Aorta (tissue), 5 donors: Measurements from ENCODE around the gene PARVG. TPM values are rescaled to one million over a fixed set of nuclear protein-coding genes. Genes with fewer than 3 reads are reported as not detected.

ENCODE experiments used
- ATAC-seq: fragments of 200-7000 bp; cut with Tn5 transposase; one replicate; pipeline ENCODE4 v1.9.1; 2022; ENCODE audit warnings: moderate library complexity; ENCODE audit not compliant: low FRiP score
- DNase-seq, 2 donors: peaks; one replicate each; pipeline ENCODE4 v3.0.0-alpha.2; 2020
- H3K27ac ChIP-seq, 2 donors: one replicate each; pipeline ENCODE4 v1.5.1; 2013; ENCODE audit warnings: low read length in 2 of 2, mild to moderate bottlenecking in 2 of 2, moderate library complexity in 2 of 2, control low read depth in 1 of 2, inconsistent platforms in 1 of 2, low read depth in 1 of 2
- H3K27me3 ChIP-seq, 2 donors: one replicate each; pipeline ENCODE4 v1.6.1; 2013; ENCODE audit warnings: control low read depth in 1 of 2, low read length in 1 of 2, mild to moderate bottlenecking in 1 of 2, moderate library complexity in 1 of 2; ENCODE audit not compliant: insufficient read depth in 2 of 2, control insufficient read depth in 1 of 2
- H3K36me3 ChIP-seq, 2 donors: one replicate each; pipeline ENCODE4 v1.6.1; 2013; ENCODE audit warnings: control low read depth in 1 of 2, low read length in 1 of 2, mild to moderate bottlenecking in 1 of 2; ENCODE audit not compliant: insufficient read depth in 2 of 2, control insufficient read depth in 1 of 2
- H3K4me1 ChIP-seq, 2 donors: one replicate each; pipeline ENCODE4 v1.6.1; 2013; ENCODE audit warnings: low read length in 2 of 2, control low read depth in 1 of 2, mild to moderate bottlenecking in 1 of 2, moderate library complexity in 1 of 2; ENCODE audit not compliant: insufficient read depth in 2 of 2, control insufficient read depth in 1 of 2
- H3K4me3 ChIP-seq, 2 donors: one replicate each; pipeline ENCODE4 v1.5.1; 2013; ENCODE audit warnings: low read length in 2 of 2, control low read depth in 1 of 2, mild to moderate bottlenecking in 1 of 2
- H3K9me3 ChIP-seq: one replicate; pipeline ENCODE4 v1.6.1; 2013; ENCODE audit warnings: mild to moderate bottlenecking, low read length; ENCODE audit not compliant: control insufficient read depth
- WGBS, 2 donors: extraction: QIAGEN DNeasy Blood & Tissue Kit; methylation state at CpG; one replicate each; pipeline ENCODE4 v1.1.7; 2013; 5-methylcytosine and 5-hydroxymethylcytosine counted together
- intact Hi-C, 2 donors: fragments of 100-400 bp; cut with DNase I; formaldehyde crosslinking; loops; one replicate each; pipeline versions ENCODE4 v1.14.2 to v1.15.0; 2022
- polyA plus RNA-seq, 2 donors: library from polyadenylated mRNA; stranded (reverse); fragments of 200-250 nt; gene quantifications; one replicate each; pipeline ENCODE4 v1.2.3, GENCODE V29; 2013
- total RNA-seq, 2 donors: library from RNA; stranded (reverse); fragmentation: NEBNext Ultra II Directional; extraction: Animal tissue kit (Norgen Biotek cat#: 25700); gene quantifications; one replicate each; pipeline ENCODE4 v1.2.1, GENCODE V29; 2021
- donor health status: healthy with polysubstance abuse.
- donor health status: Bipolar disorder and iron deficiency.
- donor health status: DM: no; HTN: no; CAD: no.
- donor health status: DM: no; HTN: no; CAD: no.
- donor health status: DM: yes; HTN: yes; CAD: no.

PARVG gene
- total and polyA plus RNA-seq, 4 donors = 3.5 to 29.7 (median 16.4) TPM

DNA sequence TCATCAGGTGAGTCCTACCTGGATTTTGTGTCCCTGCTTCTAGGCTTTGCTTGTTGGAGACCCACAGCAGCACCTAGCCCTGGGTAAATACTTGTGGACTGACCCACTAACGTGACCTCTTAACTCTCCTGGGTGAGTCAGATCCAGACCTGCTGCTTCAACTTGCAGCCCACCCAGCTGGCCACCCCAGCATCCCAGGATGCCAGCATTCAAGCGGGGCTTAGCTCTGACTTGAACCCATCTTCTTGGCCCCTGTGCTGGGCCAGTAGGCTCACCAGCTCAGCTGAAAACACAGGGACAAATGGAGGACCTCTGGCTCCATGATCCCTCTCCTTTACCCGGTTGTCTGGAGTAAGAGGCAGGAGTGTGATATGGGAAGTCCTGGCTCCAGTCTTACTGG, 33.5 kb downstream of the PARVG start:
- 94 to 97% methylated on average over 3 of the region's 3 CpGs for WGBS, 2 donors
- Histone ChIP-seq H3K36me3 (no peaks in the 10 kb centered on the region), H3K4me1 (no peaks in the 10 kb centered on the region), H3K27me3 (no peaks in the 10 kb centered on the region), H3K9me3 (no peaks in the 10 kb centered on the region), H3K27ac (no peak overlapping the region), H3K4me3 (no peak overlapping the region)
- no peak for ATAC-seq
- intact Hi-C loops = loop anchor here in 1 of 2 donors (10.0 kb wide), 2 partner anchors 111 to 151 kb away; no protein-coding TSS in a partner anchor
- DNase-seq = no peak

DNA sequence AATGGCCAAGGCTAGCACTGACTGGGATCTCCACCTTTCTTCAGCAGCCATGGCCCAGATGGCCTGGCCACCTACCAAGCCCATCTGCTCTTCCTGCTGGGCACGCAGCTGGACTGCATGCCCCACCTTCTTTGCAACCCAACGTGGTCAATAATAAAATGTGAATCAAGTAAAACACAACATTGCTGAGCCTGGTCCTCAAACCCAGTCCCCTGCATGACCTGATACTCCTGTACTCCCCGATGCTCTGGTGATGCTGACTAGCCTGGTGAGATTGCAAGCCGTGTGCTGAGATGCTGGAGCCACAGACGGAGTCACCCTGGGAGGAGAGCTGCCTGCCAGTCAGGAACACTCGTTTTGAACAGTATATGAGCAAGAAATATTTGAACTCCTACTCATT, 34.0 kb downstream of the PARVG start:
- no peak for ATAC-seq
- peak in 1 of 2 donors; percentile 30 for DNase-seq
- H3K4me3 ChIP-seq = no peak overlapping the region
- H3K36me3 ChIP-seq = no peaks in the 10 kb centered on the region
- no peak overlapping the region for H3K27ac ChIP-seq
- WGBS, 2 donors = 95 to 96% methylated on average over 6 of the region's 6 CpGs
- no peaks in the 10 kb centered on the region for H3K27me3 ChIP-seq
- no peaks in the 10 kb centered on the region for H3K9me3 ChIP-seq
- H3K4me1 ChIP-seq = no peaks in the 10 kb centered on the region
- intact Hi-C loops = loop anchor here in 1 of 2 donors (10.0 kb wide), 2 partner anchors 110 to 150 kb away; no protein-coding TSS in a partner anchor

DNA sequence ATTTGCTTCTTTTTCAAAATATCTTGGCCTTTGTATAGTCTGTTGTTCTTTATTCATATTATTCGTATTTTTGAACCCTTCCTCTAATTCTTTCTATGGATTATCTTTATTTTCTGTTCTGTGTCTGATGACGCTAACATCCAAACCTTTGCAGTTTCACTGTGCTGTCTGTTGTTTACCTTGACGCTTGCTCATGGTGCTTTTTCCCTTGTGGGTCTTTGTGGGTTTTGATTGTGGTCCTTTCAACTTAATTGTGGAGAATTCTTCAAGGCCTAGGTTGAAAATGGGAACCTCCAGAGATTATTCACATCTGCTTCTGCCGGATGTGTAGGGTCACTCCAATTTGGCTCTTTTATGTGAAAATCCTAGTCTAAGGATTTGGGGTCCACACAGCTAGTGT, 34.6 kb downstream of the PARVG start:
- H3K27me3 ChIP-seq = no peaks in the 10 kb centered on the region
- no peaks in the 10 kb centered on the region for H3K9me3 ChIP-seq
- no peak for ATAC-seq
- H3K36me3 ChIP-seq = no peaks in the 10 kb centered on the region
- intact Hi-C loops = loop anchor here in 1 of 2 donors (10.0 kb wide), 2 partner anchors 110 to 150 kb away; no protein-coding TSS in a partner anchor
- no peaks in the 10 kb centered on the region for H3K4me1 ChIP-seq
- DNase-seq = no peak
- H3K27ac ChIP-seq = no peak overlapping the region
- no peak overlapping the region for H3K4me3 ChIP-seq
- 96% methylated on average over 4 of the region's 4 CpGs for WGBS, 2 donors

- Histone ChIP-seq H3K4me1 (no peaks in the 10 kb centered on the region), H3K9me3 (peaks cover 1% of the 10 kb centered on the region), H3K27ac (no peak overlapping the region), H3K27me3 (no peaks in the 10 kb centered on the region), H3K4me3 (no peak overlapping the region), H3K36me3 (no peaks in the 10 kb centered on the region)
- ATAC-seq = no peak
- no peak for DNase-seq
- intact Hi-C loops = loop anchor here in 1 of 2 donors (10.0 kb wide), 2 partner anchors 107 to 147 kb away; no protein-coding TSS in a partner anchor
- 81 to 82% methylated on average over 7 of the region's 7 CpGs for WGBS, 2 donors
Observed at GRCh38 chr22:44217346-44217745, 36.6 kb downstream of the PARVG start.

GRCh38 chr22:44218071-44218470, 37.3 kb downstream of the PARVG start:
- Histone ChIP-seq H3K36me3 (no peaks in the 10 kb centered on the region), H3K27me3 (no peaks in the 10 kb centered on the region), H3K27ac (no peak overlapping the region), H3K4me3 (no peak overlapping the region), H3K4me1 (no peaks in the 10 kb centered on the region), H3K9me3 (peaks cover 1% of the 10 kb centered on the region)
- 96 to 97% methylated on average over 6 of the region's 6 CpGs for WGBS, 2 donors
- ATAC-seq (no peak), DNase-seq (peak in 1 of 2 donors; percentile 41)
- intact Hi-C loops = loop anchor here in 1 of 2 donors (10.0 kb wide), 2 partner anchors 107 to 147 kb away; no protein-coding TSS in a partner anchor

DNA sequence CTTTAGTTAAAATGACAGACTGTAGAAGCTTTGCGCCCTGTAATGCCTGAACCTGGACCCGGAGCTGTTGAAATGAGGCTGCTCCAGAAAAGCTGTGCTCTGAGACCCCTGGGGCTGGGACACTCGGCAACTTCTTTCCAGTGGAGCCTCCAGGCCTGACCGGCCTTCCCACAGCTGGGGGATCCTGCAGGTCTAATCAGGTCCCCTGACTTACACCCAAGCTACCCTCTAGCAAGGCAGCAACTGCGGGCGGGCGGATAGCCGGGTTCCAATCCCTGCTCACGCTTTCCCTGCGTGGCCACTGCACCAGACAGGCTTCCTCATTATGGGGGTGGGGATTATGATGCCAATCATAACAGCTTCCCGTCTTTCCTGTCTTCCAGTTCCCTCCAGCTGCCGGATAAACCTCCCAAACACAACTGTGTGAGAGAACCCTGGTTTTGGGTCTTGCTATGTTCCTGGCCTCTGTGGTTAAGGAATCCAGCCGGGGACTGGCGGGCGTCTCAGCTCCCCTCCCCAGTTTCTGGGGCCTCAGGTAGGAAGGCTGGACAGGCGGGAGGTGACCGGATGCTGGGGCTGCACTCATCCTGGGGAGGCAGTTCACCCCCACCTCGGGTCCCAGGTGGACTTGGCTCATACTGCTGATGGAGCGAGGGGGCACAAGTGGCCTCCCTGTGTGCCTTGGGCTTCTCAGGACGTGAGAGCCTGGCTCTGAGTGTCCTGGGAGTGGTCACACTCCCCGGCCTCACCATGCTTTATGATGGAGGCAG, 38.6 kb downstream of the PARVG start:
- peak in 1 of 2 donors; percentile 64 for DNase-seq
- WGBS, 2 donors = 90% methylated on average over 21 of the region's 21 CpGs
- H3K4me3 ChIP-seq = no peak overlapping the region

GRCh38 chr22:44220727-44221680, 40.3 kb downstream of the PARVG start:
- no peak for ATAC-seq
- intact Hi-C loops = no loop called here
- WGBS, 2 donors = 73 to 81% methylated on average over 23 of the region's 23 CpGs
- no peaks in the 10 kb centered on the region for H3K27me3 ChIP-seq
- no peak overlapping the region for H3K4me3 ChIP-seq
- peak in 1 of 2 donors; percentile 33 for DNase-seq
- H3K36me3 ChIP-seq = no peaks in the 10 kb centered on the region
- peaks cover 1% of the 10 kb centered on the region for H3K9me3 ChIP-seq
- H3K27ac ChIP-seq = no peak overlapping the region
- H3K4me1 ChIP-seq = no peaks in the 10 kb centered on the region

More for the DNA sequence above, 38.6 kb downstream of the PARVG start:
- ATAC-seq = no peak
- intact Hi-C loops = loop anchor here in 1 of 2 donors (10.0 kb wide), 2 partner anchors 106 to 146 kb away; no protein-coding TSS in a partner anchor
- Histone ChIP-seq H3K27me3 (no peaks in the 10 kb centered on the region), H3K4me1 (no peaks in the 10 kb centered on the region), H3K9me3 (peaks cover 1% of the 10 kb centered on the region), H3K27ac (no peak overlapping the region), H3K36me3 (no peaks in the 10 kb centered on the region)

GRCh38 chr22:44221710-44222475, 41.2 kb downstream of the PARVG start:
- Histone ChIP-seq H3K27me3 (no peaks in the 10 kb centered on the region), H3K36me3 (no peaks in the 10 kb centered on the region), H3K4me3 (no peak overlapping the region), H3K9me3 (peaks cover 1% of the 10 kb centered on the region), H3K4me1 (no peaks in the 10 kb centered on the region), H3K27ac (no peak overlapping the region)
- ATAC-seq (no peak), DNase-seq (peak in 1 of 2 donors; percentile 45)
- WGBS, 2 donors = 93 to 95% methylated on average over 11 of the region's 11 CpGs
- intact Hi-C loops = no loop called here
